ENCODE measurements around the gene UVRAG.

The UVRAG gene

GRCh38 chr11:75781296-75781695, 33.7 kb upstream of the UVRAG start:
- Histone ChIP-seq H3K4me3 (ENCODE audit: low read length) (no peak overlapping the region), H4K20me1 (ENCODE audit: insufficient read depth, low read length) (no peaks in the 10 kb centered on the region), H3K27ac (ENCODE audit: low read length) (no peak overlapping the region), H3K9ac (ENCODE audit: low read length) (no peak overlapping the region), H3K9me3 (ENCODE audit: insufficient read depth, low read length) (no peaks in the 10 kb centered on the region), H3K27me3 (ENCODE audit: low read depth, low read length) (no peaks in the 10 kb centered on the region), H3K4me1 (ENCODE audit: low read length) (peaks cover 23% of the 10 kb centered on the region), H3K79me2 (ENCODE audit: low read length) (no peaks in the 10 kb centered on the region), H3K4me2 (ENCODE audit: low read length) (no peak overlapping the region), H2AFZ (ENCODE audit: low read depth, low read length) (no peak overlapping the region), H3K36me3 (replicated peaks; ENCODE audit: low read depth, low read length) (peaks cover 8% of the 10 kb centered on the region)
- TF ChIP-seq CTCF (IDR thresholded peaks at IDR 0.05; ENCODE audit: low read depth, low read length) (no peak), EZH2phosphoT487 (IDR thresholded peaks at IDR 0.05; ENCODE audit: low read depth) (no peak)

- Histone ChIP-seq H3K27me3 (ENCODE audit: low read depth, low read length) (no peaks in the 10 kb centered on the region), H3K79me2 (ENCODE audit: low read length) (no peaks in the 10 kb centered on the region), H3K4me3 (ENCODE audit: low read length) (no peak overlapping the region), H4K20me1 (ENCODE audit: insufficient read depth, low read length) (no peaks in the 10 kb centered on the region), H3K4me2 (ENCODE audit: low read length) (no peak overlapping the region), H3K9ac (ENCODE audit: low read length) (no peak overlapping the region), H3K36me3 (replicated peaks; ENCODE audit: low read depth, low read length) (peaks cover 7% of the 10 kb centered on the region), H2AFZ (ENCODE audit: low read depth, low read length) (no peak overlapping the region), H3K4me1 (ENCODE audit: low read length) (peaks cover 28% of the 10 kb centered on the region), H3K9me3 (ENCODE audit: insufficient read depth, low read length) (no peaks in the 10 kb centered on the region), H3K27ac (ENCODE audit: low read length) (no peak overlapping the region)
- no peak for TF ChIP-seq EZH2phosphoT487 (IDR thresholded peaks at IDR 0.05; ENCODE audit: low read depth)
- no peak for TF ChIP-seq CTCF (IDR thresholded peaks at IDR 0.05; ENCODE audit: low read depth, low read length)
Observed at GRCh38 chr11:75781831-75782230, 33.2 kb upstream of the UVRAG start.

- Histone ChIP-seq H4K20me1 (ENCODE audit: insufficient read depth, low read length) (no peaks in the 10 kb centered on the region), H3K9me3 (ENCODE audit: insufficient read depth, low read length) (no peaks in the 10 kb centered on the region), H3K27me3 (ENCODE audit: low read depth, low read length) (no peaks in the 10 kb centered on the region), H3K79me2 (ENCODE audit: low read length) (no peaks in the 10 kb centered on the region), H3K4me2 (ENCODE audit: low read length) (no peak overlapping the region), H2AFZ (ENCODE audit: low read depth, low read length) (no peak overlapping the region), H3K4me1 (ENCODE audit: low read length) (peaks cover 20% of the 10 kb centered on the region), H3K27ac (ENCODE audit: low read length) (no peak overlapping the region), H3K36me3 (replicated peaks; ENCODE audit: low read depth, low read length) (peaks cover 11% of the 10 kb centered on the region), H3K4me3 (ENCODE audit: low read length) (no peak overlapping the region), H3K9ac (ENCODE audit: low read length) (no peak overlapping the region)
- TF ChIP-seq EZH2phosphoT487 (IDR thresholded peaks at IDR 0.05; ENCODE audit: low read depth) (no peak), CTCF (IDR thresholded peaks at IDR 0.05; ENCODE audit: low read depth, low read length) (no peak)
Observed at GRCh38 chr11:75782540-75783263, 32.3 kb upstream of the UVRAG start.

GRCh38 chr11:75783416-75784084, 31.5 kb upstream of the UVRAG start:
- H3K4me3 ChIP-seq (ENCODE audit: low read length) = no peak overlapping the region
- no peak overlapping the region for H3K4me2 ChIP-seq (ENCODE audit: low read length)
- no peaks in the 10 kb centered on the region for H4K20me1 ChIP-seq (ENCODE audit: insufficient read depth, low read length)
- H3K27me3 ChIP-seq (ENCODE audit: low read depth, low read length) = no peaks in the 10 kb centered on the region
- no peak overlapping the region for H3K27ac ChIP-seq (ENCODE audit: low read length)
- H3K9ac ChIP-seq (ENCODE audit: low read length) = no peak overlapping the region
- no peak overlapping the region for H2AFZ ChIP-seq (ENCODE audit: low read depth, low read length)
- no peaks in the 10 kb centered on the region for H3K79me2 ChIP-seq (ENCODE audit: low read length)
- H3K9me3 ChIP-seq (ENCODE audit: insufficient read depth, low read length) = no peaks in the 10 kb centered on the region
- H3K36me3 ChIP-seq (replicated peaks; ENCODE audit: low read depth, low read length) = peaks cover 12% of the 10 kb centered on the region
- peaks cover 20% of the 10 kb centered on the region for H3K4me1 ChIP-seq (ENCODE audit: low read length)
- TF ChIP-seq CTCF (IDR thresholded peaks at IDR 0.05; ENCODE audit: low read depth, low read length) (no peak), EZH2phosphoT487 (IDR thresholded peaks at IDR 0.05; ENCODE audit: low read depth) (no peak)

Data from OCI-LY3 (cell line).